H1 (cell line): Measurements from ENCODE around the gene RBP5.

ENCODE experiments used
- CTCF ChIP-seq, 3 experiments: IDR thresholded peaks; 1 replicate in 2 of 3; 2 replicates in 1 of 3; pipeline versions ENCODE4 v1.5.1 to v1.6.1; 2011; ENCODE audit warnings: low read length in 3 of 3, mild to moderate bottlenecking in 3 of 3, inconsistent platforms in 2 of 3, low read depth in 1 of 3, moderate library complexity in 1 of 3; ENCODE audit not compliant: insufficient read depth in 1 of 3; ENCODE audit errors: control extremely low read depth in 1 of 3
- EGR1 ChIP-seq: IDR thresholded peaks from 2 replicates; pipeline ENCODE4 v1.6.1; 2011; ENCODE audit warnings: low read depth, low read length, borderline replicate concordance
- POLR2A ChIP-seq, 2 experiments: IDR thresholded peaks; 1 replicate in 1 of 2; 2 replicates in 1 of 2; pipeline ENCODE4 v1.6.1; 2011; ENCODE audit warnings: low read depth in 2 of 2, low read length in 2 of 2, mild to moderate bottlenecking in 2 of 2; ENCODE audit errors: control extremely low read depth in 1 of 2
- SIN3A ChIP-seq, 2 experiments: IDR thresholded peaks in 1 of 2; conservative IDR thresholded peaks in 1 of 2; 2 replicates each; pipeline ENCODE4 v1.6.1; 2011 to 2012; ENCODE audit warnings: low read length in 2 of 2, improper control_type of control experiment in 1 of 2, low read depth in 1 of 2, mild to moderate bottlenecking in 1 of 2

- no peak for TF ChIP-seq SIN3A (conservative IDR thresholded peaks at IDR 0.05 in 1 of 2, IDR thresholded peaks at IDR 0.05 in 1 of 2; ENCODE audit: low read depth in 1 of 2, low read length in 2 of 2)
- no peak for TF ChIP-seq CTCF (IDR thresholded peaks at IDR 0.05; ENCODE audit: control extremely low read depth in 1 of 3, insufficient read depth in 1 of 3, low read depth in 1 of 3, low read length in 3 of 3)
- TF ChIP-seq EGR1 = no peak
- no peak for TF ChIP-seq POLR2A (IDR thresholded peaks at IDR 0.05; ENCODE audit: control extremely low read depth in 1 of 2, low read depth in 2 of 2, low read length in 2 of 2)
Measured at GRCh38 chr12:7073946-7074345, 54.7 kb downstream of the RBP5 start.
